Hepatocyte (in vitro differentiated cells): ENCODE results near the gene SPEG. TPM values are rescaled to one million over a fixed set of nuclear protein-coding genes. Genes with fewer than 3 reads are reported as not detected.

Experiments used
- DNase-seq: peaks from one replicate; pipeline ENCODE4 v3.0.0-alpha.2; 2016; ENCODE audit warnings: low spot score
- H2AFZ ChIP-seq: fragments of 200-600 bp; sonication (generic); 2 replicates; pipeline ENCODE4 v1.6.0; 2016; ENCODE audit warnings: antibody characterized with exemption, mild to moderate bottlenecking
- H3K27ac ChIP-seq: fragments of 200-600 bp; sonication (generic); 2 replicates; pipeline ENCODE4 v1.5.1; 2016; ENCODE audit warnings: mild to moderate bottlenecking
- H3K27me3 ChIP-seq: fragments of 200-600 bp; sonication (generic); 2 replicates; pipeline ENCODE4 v1.6.1; 2016
- H3K36me3 ChIP-seq: fragments of 200-600 bp; sonication (generic); replicated peaks from 2 replicates; pipeline ENCODE4 v1.5.1; 2016; ENCODE audit warnings: low read depth; ENCODE audit not compliant: insufficient read depth
- H3K4me1 ChIP-seq: fragments of 200-600 bp; sonication (generic); 2 replicates; pipeline ENCODE4 v1.5.1; 2016; ENCODE audit warnings: mild to moderate bottlenecking, moderate library complexity; ENCODE audit not compliant: insufficient read depth
- H3K4me2 ChIP-seq: fragments of 200-600 bp; sonication (generic); 2 replicates; pipeline ENCODE4 v1.6.0; 2016
- H3K4me3 ChIP-seq: fragments of 200-600 bp; sonication (generic); 2 replicates; pipeline ENCODE4 v1.5.1; 2016; ENCODE audit warnings: mild to moderate bottlenecking
- H3K79me2 ChIP-seq: fragments of 200-600 bp; sonication (generic); 2 replicates; pipeline ENCODE4 v1.6.0; 2017; ENCODE audit warnings: mild to moderate bottlenecking
- H3K9me2 ChIP-seq: fragments of 200-600 bp; sonication (generic); replicated peaks from 2 replicates; pipeline ENCODE4 v1.6.0; 2017; ENCODE audit warnings: mild to moderate bottlenecking; ENCODE audit not compliant: insufficient read depth
- H3K9me3 ChIP-seq: fragments of 200-600 bp; sonication (generic); 2 replicates; pipeline ENCODE4 v1.5.1; 2016; ENCODE audit warnings: low read depth, mild to moderate bottlenecking
- H4K20me1 ChIP-seq: fragments of 200-600 bp; sonication (generic); 2 replicates; pipeline ENCODE4 v1.6.0; 2016; ENCODE audit warnings: mild to moderate bottlenecking; ENCODE audit not compliant: insufficient read depth, poor library complexity, severe bottlenecking
- EZH2 ChIP-seq: fragments of 200-600 bp; sonication (generic); IDR thresholded peaks from 2 replicates; pipeline ENCODE4 v1.6.1; 2016; ENCODE audit warnings: antibody characterized with exemption, mild to moderate bottlenecking, borderline replicate concordance
- EZH2phosphoT487 ChIP-seq: fragments of 200-600 bp; sonication (generic); IDR thresholded peaks from one replicate; pipeline ENCODE4 v1.6.1; 2018; ENCODE audit warnings: antibody characterized with exemption, mild to moderate bottlenecking, low read depth, moderate library complexity; ENCODE audit not compliant: unreplicated experiment, severe bottlenecking
- WGBS: methylation state at CpG from one replicate; pipeline ENCODE4 v1.1.6; 2016; ENCODE audit warnings: low lambda C conversion rate; ENCODE audit errors: missing lambda C conversion rate; 5-methylcytosine and 5-hydroxymethylcytosine counted together
- polyA plus RNA-seq: library from polyadenylated mRNA; unstranded; fragments of >200 nt; fragmentation: Nextera tagmentation; extraction: Ambion mirVana; gene quantifications from 2 replicates; pipeline ENCODE4 v1.2.1, GENCODE V29; 2016
- total RNA-seq: library from RNA; depleted of rRNA; stranded (reverse); fragments of >200 nt; gene quantifications from 2 replicates; pipeline ENCODE4 v1.2.3, GENCODE V29; 2014
- TF ChIP-seq, protein P1 (sequence below): fragments of 200-600 bp; sonication (generic); IDR thresholded peaks from 2 replicates; pipeline ENCODE4 v1.5.1; 2016; ENCODE audit warnings: antibody characterized with exemption, mild to moderate bottlenecking; ENCODE audit not compliant: poor library complexity

Gene SPEG
- total and polyA plus RNA-seq, 2 experiments from 2014 or later, result 21.6 to 40.0 TPM

DNA sequence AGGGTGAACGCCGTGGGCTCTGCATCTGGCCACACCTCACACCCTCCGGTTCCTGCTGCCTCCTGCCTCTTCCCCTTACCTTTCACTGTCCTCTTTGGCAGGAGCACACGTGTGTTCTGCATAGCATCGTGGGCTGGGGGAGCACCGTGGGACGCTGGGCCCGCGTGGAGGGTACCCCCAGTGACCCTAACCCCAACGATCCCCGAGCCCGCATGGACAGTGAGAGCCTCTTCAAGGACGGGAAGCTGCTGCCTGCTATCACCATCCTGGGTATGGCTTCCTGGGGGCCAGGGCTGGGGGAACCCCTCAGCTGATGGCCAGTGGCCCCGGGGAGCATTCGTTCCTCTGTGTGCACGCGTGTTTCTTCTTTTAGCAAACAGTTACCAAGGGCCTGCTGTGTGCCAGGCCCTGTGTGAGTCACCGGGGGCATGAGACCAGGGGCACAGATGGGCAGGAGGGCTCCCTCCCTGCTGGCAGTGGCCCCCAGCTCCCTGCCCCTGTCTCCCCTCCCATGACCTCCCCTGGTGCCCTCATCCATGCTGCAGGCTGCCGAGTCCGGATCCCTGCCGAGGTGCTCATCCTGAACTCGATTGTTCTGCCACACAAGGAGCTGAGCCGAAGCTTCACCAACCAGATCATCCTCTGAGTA is 71.6 kb downstream of the SPEG start:
- H3K9me2 ChIP-seq, result no peaks in the 10 kb centered on the region
- no peak overlapping the region for H3K4me3 ChIP-seq
- DNase-seq, result no peak
- H3K4me2 ChIP-seq, result no peak overlapping the region
- no peaks in the 10 kb centered on the region for H3K27me3 ChIP-seq
- H3K9me3 ChIP-seq, result no peaks in the 10 kb centered on the region
- peaks cover 25% of the 10 kb centered on the region for H3K4me1 ChIP-seq
- TF ChIP-seq EZH2, result no peak
- TF ChIP-seq EZH2phosphoT487, result no peak
- TF ChIP-seq, protein P1, sequence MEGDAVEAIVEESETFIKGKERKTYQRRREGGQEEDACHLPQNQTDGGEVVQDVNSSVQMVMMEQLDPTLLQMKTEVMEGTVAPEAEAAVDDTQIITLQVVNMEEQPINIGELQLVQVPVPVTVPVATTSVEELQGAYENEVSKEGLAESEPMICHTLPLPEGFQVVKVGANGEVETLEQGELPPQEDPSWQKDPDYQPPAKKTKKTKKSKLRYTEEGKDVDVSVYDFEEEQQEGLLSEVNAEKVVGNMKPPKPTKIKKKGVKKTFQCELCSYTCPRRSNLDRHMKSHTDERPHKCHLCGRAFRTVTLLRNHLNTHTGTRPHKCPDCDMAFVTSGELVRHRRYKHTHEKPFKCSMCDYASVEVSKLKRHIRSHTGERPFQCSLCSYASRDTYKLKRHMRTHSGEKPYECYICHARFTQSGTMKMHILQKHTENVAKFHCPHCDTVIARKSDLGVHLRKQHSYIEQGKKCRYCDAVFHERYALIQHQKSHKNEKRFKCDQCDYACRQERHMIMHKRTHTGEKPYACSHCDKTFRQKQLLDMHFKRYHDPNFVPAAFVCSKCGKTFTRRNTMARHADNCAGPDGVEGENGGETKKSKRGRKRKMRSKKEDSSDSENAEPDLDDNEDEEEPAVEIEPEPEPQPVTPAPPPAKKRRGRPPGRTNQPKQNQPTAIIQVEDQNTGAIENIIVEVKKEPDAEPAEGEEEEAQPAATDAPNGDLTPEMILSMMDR, result no peak
- no peak overlapping the region for H3K27ac ChIP-seq
- H3K36me3 ChIP-seq, result no peaks in the 10 kb centered on the region
- 84% methylated on average over 19 of the region's 23 CpGs for WGBS
- no peaks in the 10 kb centered on the region for H3K79me2 ChIP-seq
- no peaks in the 10 kb centered on the region for H4K20me1 ChIP-seq
- H2AFZ ChIP-seq, result no peak overlapping the region

GRCh38 chr2:219506802-219507526 is 72.3 kb downstream of the SPEG start:
- H2AFZ ChIP-seq, result no peak overlapping the region
- no peak overlapping the region for H3K4me3 ChIP-seq
- TF ChIP-seq, protein P1, result no peak
- TF ChIP-seq EZH2phosphoT487, result no peak
- TF ChIP-seq EZH2, result no peak
- no peaks in the 10 kb centered on the region for H3K36me3 ChIP-seq
- WGBS, result 72% methylated on average over 15 of the region's 17 CpGs
- no peaks in the 10 kb centered on the region for H4K20me1 ChIP-seq
- H3K9me2 ChIP-seq, result no peaks in the 10 kb centered on the region
- no peaks in the 10 kb centered on the region for H3K79me2 ChIP-seq
- H3K27ac ChIP-seq, result no peak overlapping the region
- H3K4me1 ChIP-seq, result peaks cover 25% of the 10 kb centered on the region
- H3K4me2 ChIP-seq, result no peak overlapping the region
- peaks cover 1% of the 10 kb centered on the region for H3K27me3 ChIP-seq
- no peaks in the 10 kb centered on the region for H3K9me3 ChIP-seq
- no peak for DNase-seq

- Histone ChIP-seq H3K4me1 (peaks cover 29% of the 10 kb centered on the region), H4K20me1 (no peaks in the 10 kb centered on the region), H3K4me3 (no peak overlapping the region), H3K9me3 (no peaks in the 10 kb centered on the region), H3K27ac (no peak overlapping the region), H3K36me3 (no peaks in the 10 kb centered on the region), H2AFZ (no peak overlapping the region), H3K4me2 (no peak overlapping the region), H3K27me3 (peaks cover 10% of the 10 kb centered on the region), H3K79me2 (no peaks in the 10 kb centered on the region), H3K9me2 (no peaks in the 10 kb centered on the region)
- no peak for DNase-seq
- WGBS, result 70% methylated on average over 7 of the region's 8 CpGs
- TF ChIP-seq EZH2phosphoT487, result no peak
- TF ChIP-seq, protein P1, result no peak
- TF ChIP-seq EZH2, result no peak
Measured at GRCh38 chr2:219507581-219508443, 73.2 kb downstream of the SPEG start.
